Regular cardiac myocyte (primary cell): Measurements from ENCODE around the gene CEBPE. TPM values are rescaled to one million over a fixed set of nuclear protein-coding genes. Genes with fewer than 3 reads are reported as not detected.

Experiments
- total RNA-seq: library from RNA; depleted of rRNA; stranded (reverse); fragments of >200 nt; gene quantifications from 2 replicates; pipeline ENCODE4 v1.2.3, GENCODE V29; 2014

CEBPE gene
- total RNA-seq, result not detected in 2 replicates

DNA sequence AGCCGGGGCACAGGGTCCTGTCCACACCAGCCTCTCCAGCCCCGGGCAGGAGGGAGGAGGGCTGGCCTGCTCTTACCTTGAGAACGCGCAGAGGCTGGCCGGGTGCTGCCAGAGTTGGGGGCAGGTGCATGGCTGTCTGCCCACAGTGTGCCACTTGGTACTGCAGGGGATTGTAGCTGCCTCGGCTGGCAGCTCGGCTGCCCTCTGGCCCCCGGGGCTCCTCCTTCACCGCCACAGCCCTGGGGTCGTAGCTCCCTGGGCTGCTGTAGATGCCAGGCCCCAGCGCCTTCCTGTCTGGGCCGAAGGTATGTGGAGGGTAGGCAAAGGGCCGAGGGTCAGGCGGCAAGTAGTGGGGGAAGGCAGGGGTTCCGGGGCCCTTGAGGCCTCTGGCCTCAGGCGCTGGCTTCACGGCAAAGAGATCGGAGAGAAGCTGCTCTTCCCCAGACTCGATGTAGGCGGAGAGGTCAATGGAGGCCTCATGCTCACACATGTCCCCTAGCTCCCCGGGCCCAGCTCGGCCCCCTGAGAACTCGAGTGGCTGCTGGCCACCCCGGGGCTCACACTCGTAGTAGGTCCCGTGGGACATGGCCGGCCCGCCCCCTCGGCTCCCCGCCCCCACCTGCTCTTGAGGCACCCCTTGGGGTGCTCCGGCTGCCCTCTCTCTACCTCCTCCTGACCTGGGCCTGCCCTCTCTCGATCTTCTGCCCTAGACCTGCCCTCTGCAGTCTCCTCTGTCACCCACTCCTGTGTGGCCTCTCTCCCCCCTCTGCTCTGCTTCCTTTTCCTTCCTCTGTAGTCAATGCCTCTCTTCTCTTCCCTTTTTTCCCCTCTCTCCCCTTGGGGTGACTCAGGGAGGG, at the start of gene CEBPE:
Gene CEBPE (minus strand): TSS at position 750 of the 857 bp plus-strand sequence. CDS start 164 bp downstream, at position 586.

DNA sequence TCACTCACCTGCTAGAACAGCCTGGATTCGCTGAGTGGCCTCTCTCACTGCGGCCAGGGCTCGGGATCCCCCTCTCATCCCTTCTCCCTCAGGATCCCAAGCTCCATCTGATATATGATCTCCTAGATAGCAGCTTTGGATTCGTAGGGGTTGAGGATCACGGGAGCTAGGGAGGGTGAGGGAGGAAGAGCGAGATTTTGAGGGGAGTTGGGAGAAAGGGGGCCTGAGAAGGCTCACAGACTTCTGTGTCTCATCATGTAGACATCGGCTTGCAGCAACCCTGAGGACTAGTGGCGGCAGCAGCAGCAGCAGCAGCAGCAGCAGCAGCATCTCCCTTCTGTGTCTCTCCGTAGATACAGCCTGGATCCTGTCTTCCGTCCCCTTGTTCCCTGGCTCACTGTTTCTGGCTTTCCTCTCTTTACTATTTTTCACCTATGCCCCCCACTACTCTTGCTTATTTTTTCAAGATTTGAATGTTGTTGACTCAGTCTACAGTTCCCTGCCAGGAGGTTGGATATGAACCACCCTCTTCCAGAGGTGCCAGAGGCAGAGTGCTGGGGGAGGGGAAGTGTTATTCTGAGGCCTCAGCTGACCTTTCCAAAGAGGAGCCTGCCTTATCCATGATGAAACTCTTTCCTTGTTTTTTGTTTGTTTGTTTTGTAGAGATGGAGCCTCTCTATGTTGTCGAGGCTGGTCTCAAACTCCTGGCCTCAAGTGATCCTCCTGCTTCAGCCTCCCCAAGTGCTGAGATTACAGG, 14.3 kb downstream of the CEBPE start, which contains the start of gene CIROP:
Gene CIROP (minus strand): TSS at position 399 of the 757 bp plus-strand sequence. CDS start 69 bp downstream, at position 330.

DNA sequence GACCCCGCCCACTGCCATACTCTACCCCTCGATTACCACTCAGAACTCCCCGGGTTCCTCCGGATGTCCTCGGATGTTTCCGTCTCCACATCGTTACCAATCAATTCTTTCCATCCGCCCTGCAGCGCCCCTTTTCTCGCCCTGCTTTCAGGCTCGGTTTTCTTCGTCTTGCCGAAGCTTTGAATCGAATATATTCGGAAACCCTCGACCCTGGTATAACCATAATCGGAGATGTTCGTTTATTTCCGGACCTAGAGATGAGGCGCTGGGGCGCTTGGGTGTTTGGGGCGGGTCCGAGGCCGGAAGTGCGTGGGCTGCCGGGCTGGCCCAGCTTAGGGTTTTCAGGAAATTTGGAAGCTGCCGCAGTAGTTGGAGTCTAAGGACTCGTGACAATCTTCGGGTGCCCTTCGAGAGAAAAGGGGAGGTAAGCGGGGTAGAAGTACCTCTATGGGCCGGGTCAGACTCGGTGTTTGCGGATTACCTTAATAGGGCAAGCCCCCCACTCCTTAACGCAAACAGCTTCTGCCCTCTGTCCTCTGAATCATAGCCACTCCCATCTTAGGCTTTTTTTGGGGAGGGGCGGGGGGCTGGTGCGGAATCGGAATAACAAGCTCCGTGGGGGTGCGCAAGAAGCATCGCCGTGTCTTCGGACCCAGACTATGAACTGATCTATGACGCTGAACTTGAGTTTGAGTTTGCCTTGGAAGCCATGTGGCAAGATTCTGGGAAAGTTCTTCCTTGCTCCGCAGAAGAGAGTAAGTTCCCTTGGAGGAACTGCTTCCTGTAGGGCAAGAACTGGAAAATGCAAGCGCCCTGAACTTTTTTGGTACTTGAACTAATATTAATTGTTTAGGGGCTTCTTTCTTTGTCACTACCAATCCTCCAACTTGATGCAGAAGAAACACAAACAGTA, 23.6 kb downstream of the CEBPE start, which contains the start of gene C14orf119:
Gene C14orf119 (plus strand): TSS at position 310 of the 913 bp plus-strand sequence. CDS start 2,154 bp downstream, outside the sequence.

DNA sequence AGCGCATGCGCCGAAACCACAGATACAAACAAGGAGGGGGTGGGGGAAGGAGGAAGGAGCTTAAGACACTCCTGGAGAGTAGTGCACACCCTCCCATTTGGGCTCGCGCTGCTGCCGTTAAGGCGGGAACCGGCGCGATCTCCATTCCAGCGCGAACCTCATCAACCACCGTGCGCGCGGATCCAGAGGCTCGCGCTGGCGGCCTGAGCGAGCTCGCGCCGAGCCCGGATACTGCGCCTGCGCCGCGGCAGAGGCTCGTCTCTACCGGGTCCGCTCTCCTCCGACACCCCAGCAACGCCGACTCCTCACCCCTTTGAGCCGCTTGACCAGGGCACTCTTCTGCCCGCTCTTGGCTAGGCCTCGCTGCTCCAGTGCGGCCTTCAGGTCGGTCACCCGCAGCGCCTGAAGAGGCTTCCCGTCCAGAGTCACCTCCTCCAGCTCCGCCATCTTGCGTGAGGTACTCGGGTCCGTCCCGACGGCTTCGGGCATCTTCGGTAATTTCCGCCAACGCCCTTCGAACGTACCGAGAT, 24.3 kb downstream of the CEBPE start, which contains the start of gene ACIN1:
Gene ACIN1 (minus strand): TSS at position 471 of the 530 bp plus-strand sequence. CDS start 24 bp downstream, at position 447.

Other genes starting within 250 kb of the CEBPE start
- 57.1 and 72.7 TPM in 2 replicates for gene LRP10, start 247.5 kb downstream of the CEBPE start, total RNA-seq
- under 0.01 TPM in 1 of 2 replicates, not detected in the other for gene REM2, start 236.0 kb downstream of the CEBPE start, total RNA-seq
- gene RBM23, start 200.1 kb downstream of the CEBPE start, total RNA-seq, result 53.1 and 64.0 TPM in 2 replicates
- 43.1 and 128 TPM in 2 replicates for gene PRMT5, start 189.9 kb downstream of the CEBPE start, total RNA-seq
- gene HAUS4, start 162.2 kb downstream of the CEBPE start, total RNA-seq, result 33.7 and 45.9 TPM in 2 replicates
- 47.0 and 53.0 TPM in 2 replicates for gene AJUBA, start 136.7 kb downstream of the CEBPE start, total RNA-seq
- gene C14orf93, start 109.1 kb downstream of the CEBPE start, total RNA-seq, result 5.8 and 7.0 TPM in 2 replicates
- 283 and 415 TPM in 2 replicates for gene PSMB5, start 84.4 kb downstream of the CEBPE start, total RNA-seq
- under 0.01 TPM in 1 of 2 replicates, not detected in the other for gene PSMB11, start 77.0 kb downstream of the CEBPE start, total RNA-seq
- gene CDH24, start 61.7 kb downstream of the CEBPE start, total RNA-seq, result 6.2 and 10.2 TPM in 2 replicates
- gene ACIN1, start 24.1 kb downstream of the CEBPE start, total RNA-seq, result 46.8 and 87.8 TPM in 2 replicates
- gene C14orf119, start 23.8 kb downstream of the CEBPE start, total RNA-seq, result 38.1 and 57.7 TPM in 2 replicates
- not detected in 2 replicates for gene CIROP, start 14.3 kb downstream of the CEBPE start, total RNA-seq
- gene SLC7A8, start 64.4 kb upstream of the CEBPE start, total RNA-seq, result under 0.01 and 1.4 TPM in 2 replicates
- gene RNF212B, start 118.7 kb upstream of the CEBPE start, total RNA-seq, result not detected in 2 replicates
- 2.5 and 4.2 TPM in 2 replicates for gene HOMEZ, start 166.9 kb upstream of the CEBPE start, total RNA-seq
- gene PPP1R3E, start 183.6 kb upstream of the CEBPE start, total RNA-seq, result 1.9 and 5.6 TPM in 2 replicates
- 18.3 and 18.4 TPM in 2 replicates for gene BCL2L2, start 187.6 kb upstream of the CEBPE start, total RNA-seq
- 61.7 and 123 TPM in 2 replicates for gene PABPN1, start 202.2 kb upstream of the CEBPE start, total RNA-seq
- gene SLC22A17, start 233.6 kb upstream of the CEBPE start, total RNA-seq, result 11.5 and 40.9 TPM in 2 replicates
- gene EFS, start 245.9 kb upstream of the CEBPE start, total RNA-seq, result 4.2 and 4.6 TPM in 2 replicates